Vagina (tissue), 2 donors: Measurements from ENCODE around the gene KCTD21. TPM values are rescaled to one million over a fixed set of nuclear protein-coding genes. Genes with fewer than 3 reads are reported as not detected.

ENCODE experiments used
- DNase-seq, 2 donors: peaks; one replicate each; pipeline ENCODE4 v3.0.0-alpha.2; 2017; ENCODE audit errors: extremely low spot score in 2 of 2
- H3K27ac ChIP-seq: fragments of 200-600 bp; sonication (generic); one replicate; pipeline ENCODE4 v1.5.1; 2019
- H3K27me3 ChIP-seq: fragments of 200-600 bp; sonication (generic); one replicate; pipeline ENCODE4 v1.5.1; 2019
- H3K36me3 ChIP-seq, 2 donors: fragments of 200-600 bp; sonication (generic); one replicate each; pipeline ENCODE4 v1.5.1; 2017 to 2019
- H3K4me1 ChIP-seq: fragments of 200-600 bp; sonication (generic); one replicate; pipeline ENCODE4 v1.5.1; 2019
- H3K4me3 ChIP-seq, 2 donors: fragments of 200-600 bp; sonication (generic); 1 replicate in 1 of 2; 2 replicates in 1 of 2; pipeline ENCODE4 v1.5.1; 2016 to 2019
- H3K9me3 ChIP-seq: fragments of 200-600 bp; sonication (generic); one replicate; pipeline ENCODE4 v1.5.1; 2019
- POLR2A ChIP-seq, 2 donors: fragments of 450-650 bp; IDR thresholded peaks; one replicate each; pipeline ENCODE4 v1.6.1; 2017; ENCODE audit warnings: antibody characterized with exemption in 2 of 2, mild to moderate bottlenecking in 2 of 2, moderate library complexity in 2 of 2
- POLR2AphosphoS5 ChIP-seq, 2 donors: sonication (generic); formaldehyde crosslinking; IDR thresholded peaks; one replicate each; pipeline ENCODE4 v1.9.0; 2017; ENCODE audit warnings: antibody characterized with exemption in 2 of 2, mild to moderate bottlenecking in 2 of 2, low read depth in 1 of 2; ENCODE audit not compliant: insufficient read depth in 1 of 2
- intact Hi-C: fragments of 100-400 bp; cut with DNase I; formaldehyde crosslinking; loops from one replicate; pipeline ENCODE4 v1.15.1; 2023
- small RNA-seq: library from RNA; depleted of rRNA; stranded (forward); fragments of <200 nt; gene quantifications from one replicate; pipeline ENCODE3, GENCODE V24; 2016
- total RNA-seq: library from RNA; depleted of rRNA; stranded (reverse); fragments of >200 nt; gene quantifications from one replicate; pipeline ENCODE4 v1.2.3, GENCODE V29; 2016
- TF ChIP-seq, protein P1 (sequence below), 3 experiments: fragments of 450-650 bp in 2 of 3; fragments of 200-600 bp in 1 of 3; sonication (generic) in 1 of 3; IDR thresholded peaks; one replicate each; pipeline ENCODE4 v1.5.1; 2017 to 2019; ENCODE audit warnings: antibody characterized with exemption in 3 of 3, mild to moderate bottlenecking in 2 of 3, moderate library complexity in 2 of 3

Gene KCTD21
- total RNA-seq, 1 donor from 2014 or later = 8.6 TPM

DNA sequence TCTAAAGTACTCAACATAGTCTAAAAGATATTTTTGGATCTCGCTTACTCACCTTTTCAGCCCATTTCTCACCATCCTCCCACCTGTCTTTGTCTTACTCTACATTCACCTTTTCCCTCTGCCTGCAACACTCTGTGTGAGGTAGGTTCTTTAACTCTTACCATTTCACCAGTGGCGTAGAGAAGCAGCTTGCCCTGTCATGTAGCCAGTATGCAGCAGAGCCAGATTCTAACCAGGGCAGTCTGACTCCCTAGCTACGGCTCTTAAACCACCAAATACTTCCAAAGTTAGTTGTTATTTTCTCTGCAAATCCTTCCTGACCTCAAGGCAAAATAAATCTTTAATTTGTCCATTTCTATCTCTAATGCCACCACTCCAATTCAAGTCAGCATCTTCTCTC is 56.5 kb downstream of the KCTD21 start:
- no peaks in the 10 kb centered on the region for H3K36me3 ChIP-seq

GRCh38 chr11:78127403-78127802 is 61.0 kb downstream of the KCTD21 start:
- Histone ChIP-seq H3K27me3 (no peaks in the 10 kb centered on the region), H3K36me3 (peaks cover 0 to 3% of the 10 kb centered on the region in 2 donors), H3K27ac (no peak overlapping the region), H3K4me3 (no peak overlapping the region), H3K9me3 (no peaks in the 10 kb centered on the region), H3K4me1 (no peaks in the 10 kb centered on the region)
- intact Hi-C loops = no loop called here
- no peak for TF ChIP-seq POLR2AphosphoS5 (IDR thresholded peaks at IDR 0.05; ENCODE audit: insufficient read depth in 1 of 2, low read depth in 1 of 2)
- TF ChIP-seq POLR2A (IDR thresholded peaks at IDR 0.05) = no peak
- TF ChIP-seq, protein P1, sequence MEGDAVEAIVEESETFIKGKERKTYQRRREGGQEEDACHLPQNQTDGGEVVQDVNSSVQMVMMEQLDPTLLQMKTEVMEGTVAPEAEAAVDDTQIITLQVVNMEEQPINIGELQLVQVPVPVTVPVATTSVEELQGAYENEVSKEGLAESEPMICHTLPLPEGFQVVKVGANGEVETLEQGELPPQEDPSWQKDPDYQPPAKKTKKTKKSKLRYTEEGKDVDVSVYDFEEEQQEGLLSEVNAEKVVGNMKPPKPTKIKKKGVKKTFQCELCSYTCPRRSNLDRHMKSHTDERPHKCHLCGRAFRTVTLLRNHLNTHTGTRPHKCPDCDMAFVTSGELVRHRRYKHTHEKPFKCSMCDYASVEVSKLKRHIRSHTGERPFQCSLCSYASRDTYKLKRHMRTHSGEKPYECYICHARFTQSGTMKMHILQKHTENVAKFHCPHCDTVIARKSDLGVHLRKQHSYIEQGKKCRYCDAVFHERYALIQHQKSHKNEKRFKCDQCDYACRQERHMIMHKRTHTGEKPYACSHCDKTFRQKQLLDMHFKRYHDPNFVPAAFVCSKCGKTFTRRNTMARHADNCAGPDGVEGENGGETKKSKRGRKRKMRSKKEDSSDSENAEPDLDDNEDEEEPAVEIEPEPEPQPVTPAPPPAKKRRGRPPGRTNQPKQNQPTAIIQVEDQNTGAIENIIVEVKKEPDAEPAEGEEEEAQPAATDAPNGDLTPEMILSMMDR (IDR thresholded peaks at IDR 0.05) = no peak
- no peak for DNase-seq

More for the DNA sequence above, 56.5 kb downstream of the KCTD21 start:
- H3K27me3 ChIP-seq = no peaks in the 10 kb centered on the region
- TF ChIP-seq POLR2AphosphoS5 (IDR thresholded peaks at IDR 0.05; ENCODE audit: insufficient read depth in 1 of 2, low read depth in 1 of 2) (no peak), POLR2A (IDR thresholded peaks at IDR 0.05) (no peak)
- TF ChIP-seq, protein P1 (IDR thresholded peaks at IDR 0.05) = no peak
- H3K27ac ChIP-seq = no peak overlapping the region
- H3K4me3 ChIP-seq = no peak overlapping the region
- intact Hi-C loops = no loop called here
- no peaks in the 10 kb centered on the region for H3K9me3 ChIP-seq
- DNase-seq = no peak
- H3K4me1 ChIP-seq = no peaks in the 10 kb centered on the region

Small RNAs within 50 kb of the gene (small RNA-seq; reads per million reads assigned to genes)
- not detected for gene RNU6-126P

Other genes with a start within 250 kb of the KCTD21 start
- 41.0 TPM for gene INTS4, start 194.0 kb downstream of the KCTD21 start, total RNA-seq
- 2.9 TPM for gene KCTD14, start 165.3 kb downstream of the KCTD21 start, total RNA-seq
- gene THRSP, start 124.8 kb downstream of the KCTD21 start, total RNA-seq = not detected
- 106 TPM for gene NDUFC2, start 108.8 kb downstream of the KCTD21 start, total RNA-seq
- 20.9 TPM for gene ALG8, start 49.0 kb downstream of the KCTD21 start, total RNA-seq
- 11.8 TPM for gene USP35, start 293 bp upstream of the KCTD21 start, total RNA-seq
- gene GAB2, start 229.2 kb upstream of the KCTD21 start, total RNA-seq = 24.6 TPM